Naive thymus-derived CD4-positive, alpha-beta T cell (primary cell): ENCODE results near the gene SORL1. TPM values are rescaled to one million over a fixed set of nuclear protein-coding genes. Genes with fewer than 3 reads are reported as not detected.
A peak's percentile ranks its signal among the peaks of the same experiment; 100 is the strongest.

Experiments used
- ATAC-seq: fragments of 150-1000 bp; cut with Tn5 transposase; 2 replicates; pipeline ENCODE4 v1.10.0; 2021; ENCODE audit warnings: mild to moderate bottlenecking, moderate library complexity
- CTCF ChIA-PET: fragments of 350-600 bp; sonication (Branson Sonifier 250); formaldehyde crosslinking; loops from one replicate; lab custom pipeline; 2021; ENCODE audit warnings: antibody characterized with exemption; lab: Charles Lee
- POLR2A ChIA-PET: fragments of 350-600 bp; sonication (Branson Sonifier 250); formaldehyde crosslinking; loops from one replicate; lab custom pipeline; 2021; ENCODE audit warnings: antibody characterized with exemption, inconsistent platforms; lab: Charles Lee
- DNase-seq, 9 donors: peaks; one replicate each; pipeline versions ENCODE4 v3.0.0 to v3.0.0-alpha.2; 2020 to 2022; ENCODE audit warnings: mixed read lengths in 1 of 9
- H3K27ac ChIP-seq: one replicate; pipeline ENCODE4 v1.7.0; 2013; ENCODE audit warnings: mild to moderate bottlenecking, low read depth, low read length, moderate library complexity
- H3K27me3 ChIP-seq, 2 donors: one replicate each; pipeline ENCODE4 v1.7.0; 2013; ENCODE audit warnings: low read length in 2 of 2, mild to moderate bottlenecking in 2 of 2, moderate library complexity in 2 of 2; ENCODE audit not compliant: control insufficient read depth in 2 of 2, insufficient read depth in 2 of 2
- H3K36me3 ChIP-seq, 3 experiments: 1 replicate in 2 of 3; 2 replicates in 1 of 3; pipeline ENCODE4 v1.7.0; 2013; ENCODE audit warnings: low read length in 3 of 3, mild to moderate bottlenecking in 3 of 3, moderate library complexity in 1 of 3; ENCODE audit not compliant: insufficient read depth in 3 of 3, control insufficient read depth in 2 of 3
- H3K4me1 ChIP-seq, 2 donors: one replicate each; pipeline ENCODE4 v1.7.0; 2013; ENCODE audit warnings: low read length in 2 of 2, mild to moderate bottlenecking in 2 of 2, moderate library complexity in 1 of 2; ENCODE audit not compliant: control insufficient read depth in 2 of 2, insufficient read depth in 2 of 2
- H3K4me3 ChIP-seq: 2 replicates; pipeline ENCODE4 v1.7.0; 2013; ENCODE audit warnings: mild to moderate bottlenecking, low read length
- H3K9me3 ChIP-seq, 3 experiments: 1 replicate in 2 of 3; 2 replicates in 1 of 3; pipeline ENCODE4 v1.7.0; 2013; ENCODE audit warnings: low read length in 3 of 3; ENCODE audit not compliant: control insufficient read depth in 2 of 3
- H3K27ac Mint-ChIP-seq, 9 donors: one replicate each; pipeline ENCODE4 v1.8.0; 2020 to 2022; ENCODE audit warnings: mixed read lengths in 9 of 9, mild to moderate bottlenecking in 8 of 9, moderate library complexity in 5 of 9, inconsistent platforms in 2 of 9
- H3K27me3 Mint-ChIP-seq, 5 donors: one replicate each; pipeline ENCODE4 v1.8.0; 2021 to 2022; ENCODE audit warnings: mixed read lengths in 5 of 5, mild to moderate bottlenecking in 1 of 5
- H3K36me3 Mint-ChIP-seq, 5 donors: one replicate each; pipeline ENCODE4 v1.8.0; 2020 to 2022; ENCODE audit warnings: mixed read lengths in 5 of 5, mild to moderate bottlenecking in 3 of 5, inconsistent platforms in 1 of 5
- H3K4me1 Mint-ChIP-seq, 7 donors: one replicate each; pipeline ENCODE4 v1.8.0; 2020 to 2022; ENCODE audit warnings: mixed read lengths in 7 of 7, mild to moderate bottlenecking in 3 of 7, inconsistent platforms in 1 of 7
- H3K4me3 Mint-ChIP-seq, 10 donors: one replicate each; pipeline ENCODE4 v1.8.0; 2020 to 2022; ENCODE audit warnings: mild to moderate bottlenecking in 10 of 10, mixed read lengths in 10 of 10, moderate library complexity in 6 of 10, inconsistent platforms in 2 of 10
- H3K9me3 Mint-ChIP-seq, 11 donors: one replicate each; pipeline ENCODE4 v1.8.0; 2020 to 2022; ENCODE audit warnings: mixed read lengths in 11 of 11, mild to moderate bottlenecking in 4 of 11, inconsistent platforms in 1 of 11, moderate library complexity in 1 of 11
- intact Hi-C, 2 donors: fragments of 100-400 bp; cut with micrococcal nuclease; formaldehyde crosslinking; loops; one replicate each; pipeline ENCODE4 v1.15.1; 2023
- polyA plus RNA-seq, 2 donors: library from polyadenylated mRNA; unstranded; fragments of 300-500 nt; fragmentation: Illumina TruSeq; gene quantifications; one replicate each; pipeline ENCODE4 v1.2.3, GENCODE V29; 2021
- total RNA-seq, 6 experiments: library from RNA in 5 of 6; stranded (reverse) in 5 of 6; gene quantifications; 1 replicate in 5 of 6; 2 replicates in 1 of 6; pipeline ENCODE4 v1.2.3 and lab custom pipeline; 2021 to 2026

SORL1 gene
- total and polyA plus RNA-seq, 7 experiments from 2014 or later = 165 to 555 (median 321) TPM

GRCh38 chr11:121455115-121455514 lies 3.0 kb downstream of the SORL1 start:
- intact Hi-C loops = no loop called here
- Histone ChIP-seq H3K4me1 (peaks cover 55 to 71% of the 10 kb centered on the region in 2 donors), H3K27ac (peak overlapping the region; percentile 83)

GRCh38 chr11:121456151-121456550 lies 4.0 kb downstream of the SORL1 start:
- Mint-ChIP-seq H3K9me3 (no peaks in the 10 kb centered on the region), H3K4me3 (peak overlapping the region; percentile 56 to 99 (median 84)), H3K27ac (peak overlapping the region; percentile 40 to 99 (median 94)), H3K36me3 (peaks cover 10 to 74% (median 45%) of the 10 kb centered on the region in 5 donors), H3K4me1 (peaks cover 73 to 89% (median 81%) of the 10 kb centered on the region in 7 donors), H3K27me3 (no peaks in the 10 kb centered on the region)
- ChIA-PET POLR2A (interaction anchor here (0.6 to 4.1 kb wide), 14 partner anchors 10 to 1626 kb away, joined by 3 to 72 read pairs (median 3); no protein-coding TSS in a partner anchor), CTCF (interaction anchor here (0.5 to 1.2 kb wide), 3 partner anchors 10 to 73 kb away, joined by 3 to 4 read pairs (median 3); no protein-coding TSS in a partner anchor)
- H3K27ac ChIP-seq = peak overlapping the region; percentile 65
- ATAC-seq (no peak), DNase-seq (no peak)
- H3K4me3 ChIP-seq = no peak overlapping the region
- H3K27me3 ChIP-seq = no peaks in the 10 kb centered on the region
- H3K36me3 ChIP-seq = no peaks in the 10 kb centered on the region
- peaks cover 57 to 74% of the 10 kb centered on the region in 2 donors for H3K4me1 ChIP-seq
- intact Hi-C loops = no loop called here
- H3K9me3 ChIP-seq = no peaks in the 10 kb centered on the region

More at GRCh38 chr11:121455115-121455514, 3.0 kb downstream of the SORL1 start:
- Histone ChIP-seq H3K9me3 (no peaks in the 10 kb centered on the region), H3K36me3 (no peaks in the 10 kb centered on the region), H3K4me3 (peak overlapping the region; percentile 31), H3K27me3 (no peaks in the 10 kb centered on the region)
- Mint-ChIP-seq H3K4me1 (peaks cover 73 to 89% (median 81%) of the 10 kb centered on the region in 7 donors), H3K27me3 (no peaks in the 10 kb centered on the region), H3K27ac (peak overlapping the region; percentile 81 to 99 (median 96)), H3K4me3 (peak overlapping the region; percentile 90 to 99 (median 98)), H3K36me3 (peaks cover 10 to 78% (median 46%) of the 10 kb centered on the region in 5 donors), H3K9me3 (no peaks in the 10 kb centered on the region)
- CTCF ChIA-PET = no interaction called here
- ATAC-seq (no peak), DNase-seq (no peak)
- POLR2A ChIA-PET = interaction anchor here (1.5 to 4.1 kb wide), 4 partner anchors 11 to 44 kb away, joined by 4 to 72 read pairs (median 6); no protein-coding TSS in a partner anchor

- no peak for DNase-seq
- no peak for ATAC-seq
- Histone ChIP-seq H3K27me3 (no peaks in the 10 kb centered on the region), H3K4me3 (no peak overlapping the region), H3K4me1 (peaks cover 62 to 81% of the 10 kb centered on the region in 2 donors), H3K27ac (peak overlapping the region; percentile 65), H3K9me3 (no peaks in the 10 kb centered on the region), H3K36me3 (no peaks in the 10 kb centered on the region)
- peak overlapping the region; percentile 21 to 99 (median 64) for H3K4me3 Mint-ChIP-seq
- POLR2A ChIA-PET = interaction anchor here (0.6 to 4.1 kb wide), 11 partner anchors 9 to 1625 kb away, joined by 3 to 72 read pairs (median 3); no protein-coding TSS in a partner anchor
- H3K9me3 Mint-ChIP-seq = no peaks in the 10 kb centered on the region
- H3K27me3 Mint-ChIP-seq = no peaks in the 10 kb centered on the region
- intact Hi-C loops = no loop called here
- CTCF ChIA-PET = interaction anchor here (0.5 to 1.2 kb wide), 4 partner anchors 10 to 72 kb away, joined by 3 to 4 read pairs (median 3); no protein-coding TSS in a partner anchor
- H3K4me1 Mint-ChIP-seq = peaks cover 79 to 93% (median 88%) of the 10 kb centered on the region in 7 donors
- H3K27ac Mint-ChIP-seq = peak overlapping the region; percentile 35 to 99 (median 96)
- peaks cover 10 to 70% (median 42%) of the 10 kb centered on the region in 5 donors for H3K36me3 Mint-ChIP-seq
Observed at GRCh38 chr11:121456816-121457431, 4.8 kb downstream of the SORL1 start.

GRCh38 chr11:121458551-121458950 lies 6.4 kb downstream of the SORL1 start:
- Histone ChIP-seq H3K27me3 (no peaks in the 10 kb centered on the region), H3K4me3 (peak overlapping the region; percentile 49), H3K9me3 (no peaks in the 10 kb centered on the region), H3K4me1 (peaks cover 78 to 98% of the 10 kb centered on the region in 2 donors), H3K36me3 (no peaks in the 10 kb centered on the region), H3K27ac (peak overlapping the region; percentile 65)
- intact Hi-C loops = no loop called here
- CTCF ChIA-PET = interaction anchor here (1.7 to 1.8 kb wide), 2 partner anchors 9 to 139 kb away, joined by 4 to 9 read pairs; no protein-coding TSS in a partner anchor
- POLR2A ChIA-PET = interaction anchor here (0.5 to 13.5 kb wide), 8 partner anchors 9 to 166 kb away, joined by 3 to 425 read pairs (median 4); partner anchors contain the start of genes SC5D, SORL1 and SORL1-AS1
- Mint-ChIP-seq H3K4me3 (peak overlapping the region; percentile 21 to 99 (median 70)), H3K36me3 (peaks cover 4 to 65% (median 35%) of the 10 kb centered on the region in 5 donors), H3K4me1 (peaks cover 94 to 100% (median 98%) of the 10 kb centered on the region in 7 donors), H3K9me3 (no peaks in the 10 kb centered on the region), H3K27ac (peak overlapping the region; percentile 34 to 99 (median 96)), H3K27me3 (no peaks in the 10 kb centered on the region)
- ATAC-seq (no peak), DNase-seq (no peak)

- ChIA-PET POLR2A (interaction anchor here (0.8 to 13.5 kb wide), 10 partner anchors 8 to 167 kb away, joined by 3 to 425 read pairs (median 5); partner anchors contain the start of genes SC5D, SORL1 and SORL1-AS1), CTCF (interaction anchor here (0.6 to 1.8 kb wide), 4 partner anchors 10 to 205 kb away, joined by 3 to 9 read pairs (median 4); no protein-coding TSS in a partner anchor)
- H3K9me3 Mint-ChIP-seq = no peaks in the 10 kb centered on the region
- no peaks in the 10 kb centered on the region for H3K27me3 Mint-ChIP-seq
- DNase-seq (peak in 6 of 9 donors; percentile 33 to 64 (median 51)), ATAC-seq (peak; percentile 60)
- peaks cover 4 to 55% (median 35%) of the 10 kb centered on the region in 5 donors for H3K36me3 Mint-ChIP-seq
- peak overlapping the region; percentile 49 for H3K4me3 ChIP-seq
- peaks cover 94 to 100% (median 99%) of the 10 kb centered on the region in 7 donors for H3K4me1 Mint-ChIP-seq
- H3K27ac ChIP-seq = peak overlapping the region; percentile 65
- H3K9me3 ChIP-seq = no peaks in the 10 kb centered on the region
- no peaks in the 10 kb centered on the region for H3K27me3 ChIP-seq
- peak overlapping the region; percentile 53 to 99 (median 73) for H3K4me3 Mint-ChIP-seq
- intact Hi-C loops = loop anchor here (1.0 to 10.0 kb wide), 3 partner anchors 8 to 1605 kb away; partner anchors contain the start of gene HSPA8 (in 1 of the 2)
- H3K36me3 ChIP-seq = no peaks in the 10 kb centered on the region
- H3K4me1 ChIP-seq = peaks cover 87 to 98% of the 10 kb centered on the region in 2 donors
- H3K27ac Mint-ChIP-seq = peak overlapping the region; percentile 65 to 99 (median 96)
Observed at GRCh38 chr11:121459413-121460017, 7.4 kb downstream of the SORL1 start.
